G401 (cell line): ENCODE results near the gene GLB1L. TPM values are rescaled to one million over a fixed set of nuclear protein-coding genes. Genes with fewer than 3 reads are reported as not detected.
"Not testable (repeated sequence)": the region's sequence is repeated elsewhere in the genome, so short reads cannot be mapped to it uniquely, and the experiment has no call there.

ENCODE experiments used
- DNase-seq: peaks from one replicate; pipeline ENCODE4 v3.0.0-alpha.2; 2015; ENCODE audit warnings: low spot score
- in situ Hi-C: cut with HindIII; loops from 2 replicates; pipeline ENCODE4 v1.10.0; 2016; ENCODE audit warnings: low sequenced_read_pairs, mixed read lengths
- total RNA-seq: library from RNA; depleted of rRNA; stranded (reverse); fragments of >200 nt; shearing (Covaris generic); gene quantifications from 2 replicates; pipeline ENCODE4 v1.2.3, GENCODE V29; 2014; rRNA removed

Gene GLB1L
- 6.4 and 6.5 TPM in 2 replicates for total RNA-seq

GRCh38 chr2:219245148-219245898 is at the start of gene GLB1L, which contains the start of gene STK16:
Gene GLB1L, minus strand, starts transcription at chr2:219245444. Its CDS starts 1,871 bp downstream, at chr2:219243573.
Gene STK16, plus strand, starts transcription at chr2:219245479. Its CDS starts 521 bp downstream, at chr2:219246000.
- DNase-seq, result peak; percentile 92
- in situ Hi-C loops, result no loop called here

- peak; percentile 86 for DNase-seq
- in situ Hi-C loops, result no loop called here
Observed at GRCh38 chr2:219294356-219295351, 49.4 kb upstream of the GLB1L start.

GRCh38 chr2:219293736-219294231 is 48.5 kb upstream of the GLB1L start:
- in situ Hi-C loops, result no loop called here
- DNase-seq, result no peak

GRCh38 chr2:219292616-219293015 is 47.4 kb upstream of the GLB1L start:
- in situ Hi-C loops, result no loop called here
- no peak for DNase-seq

- in situ Hi-C loops, result no loop called here
- DNase-seq, result no peak
Observed at GRCh38 chr2:219291910-219292490, 46.8 kb upstream of the GLB1L start.

GRCh38 chr2:219291394-219291793 is 46.1 kb upstream of the GLB1L start:
- in situ Hi-C loops, result no loop called here
- no peak for DNase-seq

- in situ Hi-C loops, result no loop called here
- DNase-seq, result no peak
Observed at GRCh38 chr2:219290381-219291171, 45.3 kb upstream of the GLB1L start.

- DNase-seq, result no peak
- in situ Hi-C loops, result no loop called here
Observed at GRCh38 chr2:219289537-219290361, 44.5 kb upstream of the GLB1L start.

- in situ Hi-C loops, result no loop called here
- DNase-seq, result no peak
Observed at GRCh38 chr2:219289195-219289536, 43.9 kb upstream of the GLB1L start.

GRCh38 chr2:219287580-219288265 is 42.5 kb upstream of the GLB1L start:
- in situ Hi-C loops, result no loop called here

GRCh38 chr2:219287116-219287440 is 41.8 kb upstream of the GLB1L start:
- in situ Hi-C loops, DNase-seq: not testable (repeated sequence)

More at GRCh38 chr2:219287580-219288265, 42.5 kb upstream of the GLB1L start:
- DNase-seq, result no peak

- in situ Hi-C loops, result no loop called here
- no peak for DNase-seq
Observed at GRCh38 chr2:219286436-219287115, 41.3 kb upstream of the GLB1L start.

- in situ Hi-C loops, result no loop called here
Observed at GRCh38 chr2:219285894-219286425, 40.7 kb upstream of the GLB1L start.

GRCh38 chr2:219285373-219285735 is 40.1 kb upstream of the GLB1L start:
- in situ Hi-C loops, result no loop called here

More at GRCh38 chr2:219285894-219286425, 40.7 kb upstream of the GLB1L start:
- DNase-seq, result peak; percentile 87

GRCh38 chr2:219284501-219285372 is 39.5 kb upstream of the GLB1L start:
- DNase-seq, result no peak
- in situ Hi-C loops, result no loop called here

More at GRCh38 chr2:219285373-219285735, 40.1 kb upstream of the GLB1L start:
- DNase-seq, result no peak
